WTC11 (cell line): ENCODE measurements around the gene PPAN. TPM values are rescaled to one million over a fixed set of nuclear protein-coding genes. Genes with fewer than 3 reads are reported as not detected.

Source experiments
- ATAC-seq: fragments of 200-7000 bp; cut with Tn5 transposase; 2 replicates; pipeline ENCODE4 v1.10.0; 2021; ENCODE audit warnings: mild to moderate bottlenecking, moderate library complexity
- CTCF ChIA-PET: fragments of 300-600 bp; sonication (Branson Sonifier 250); formaldehyde crosslinking; loops from one replicate; lab custom pipeline; 2021; ENCODE audit warnings: antibody characterized with exemption; lab: Charles Lee
- POLR2A ChIA-PET: fragments of 350-600 bp; sonication (Branson Sonifier 250); formaldehyde crosslinking; loops from one replicate; lab custom pipeline; 2021; ENCODE audit warnings: antibody characterized with exemption; lab: Charles Lee
- DNase-seq: peaks from one replicate; pipeline ENCODE4 v3.0.0; 2021; ENCODE audit warnings: low spot score
- H3K27ac Mint-ChIP-seq: 2 replicates; pipeline ENCODE4 v1.8.0; 2021; ENCODE audit warnings: mixed read lengths
- H3K27me3 Mint-ChIP-seq: 2 replicates; pipeline ENCODE4 v1.8.0; 2021; ENCODE audit warnings: low read depth, mild to moderate bottlenecking, moderate library complexity, mixed read lengths
- H3K36me3 Mint-ChIP-seq: 2 replicates; pipeline ENCODE4 v1.8.0; 2021; ENCODE audit warnings: mixed read lengths
- H3K4me1 Mint-ChIP-seq: 2 replicates; pipeline ENCODE4 v1.8.0; 2022; ENCODE audit warnings: mixed read lengths
- H3K4me3 Mint-ChIP-seq: 2 replicates; pipeline ENCODE4 v1.8.0; 2021; ENCODE audit warnings: mild to moderate bottlenecking, moderate library complexity, mixed read lengths
- H3K9me3 Mint-ChIP-seq: 2 replicates; pipeline ENCODE4 v1.8.0; 2021; ENCODE audit warnings: mixed read lengths
- ARID4B ChIP-seq: sonication (generic); formaldehyde crosslinking; IDR thresholded peaks from 2 replicates; pipeline ENCODE4 v1.8.0; 2023; ENCODE audit warnings: missing genetic modification reagents, mild to moderate bottlenecking, borderline replicate concordance
- ATF3 ChIP-seq: sonication (generic); formaldehyde crosslinking; conservative IDR thresholded peaks from 2 replicates; pipeline ENCODE4 v1.8.1; 2022; ENCODE audit warnings: mild to moderate bottlenecking, missing genetic modification reagents
- ATF6 ChIP-seq: sonication (generic); formaldehyde crosslinking; IDR thresholded peaks from 2 replicates; pipeline ENCODE4 v1.8.1; 2023; ENCODE audit warnings: mild to moderate bottlenecking, missing genetic modification reagents
- CREM ChIP-seq: sonication (generic); formaldehyde crosslinking; IDR thresholded peaks from 2 replicates; pipeline ENCODE4 v1.8.1; 2022; ENCODE audit warnings: mild to moderate bottlenecking, missing genetic modification reagents, moderate library complexity
- CTCF ChIP-seq: fragments of 200-600 bp; IDR thresholded peaks from 2 replicates; pipeline ENCODE4 v1.8.0; 2022; ENCODE audit warnings: antibody characterized with exemption
- E2F5 ChIP-seq: sonication (generic); formaldehyde crosslinking; IDR thresholded peaks from 2 replicates; pipeline ENCODE4 v1.8.1; 2022; ENCODE audit warnings: mild to moderate bottlenecking, moderate library complexity, missing genetic modification reagents
- KAT7 ChIP-seq: sonication (generic); formaldehyde crosslinking; IDR thresholded peaks from 2 replicates; pipeline ENCODE4 v1.8.1; 2023; ENCODE audit warnings: missing genetic modification reagents, mild to moderate bottlenecking, borderline replicate concordance
- MXD4 ChIP-seq: fragments of 250-450 bp; sonication (Bioruptor Pico); IDR thresholded peaks from 2 replicates; pipeline ENCODE4 v1.8.0; 2021; ENCODE audit warnings: mild to moderate bottlenecking, moderate library complexity, borderline replicate concordance
- NR2C2 ChIP-seq: sonication (generic); formaldehyde crosslinking; IDR thresholded peaks from 2 replicates; pipeline ENCODE4 v1.8.0; 2022; ENCODE audit warnings: mild to moderate bottlenecking, missing genetic modification reagents
- PRRX2 ChIP-seq: fragments of 250-450 bp; sonication (Bioruptor Pico); IDR thresholded peaks from 2 replicates; pipeline ENCODE4 v1.8.0; 2021; ENCODE audit warnings: mild to moderate bottlenecking
- SMAD4 ChIP-seq: sonication (generic); formaldehyde crosslinking; IDR thresholded peaks from 2 replicates; pipeline ENCODE4 v1.8.0; 2022; ENCODE audit warnings: mild to moderate bottlenecking, missing genetic modification reagents
- TEAD4 ChIP-seq: sonication (generic); formaldehyde crosslinking; IDR thresholded peaks from 2 replicates; pipeline ENCODE4 v1.8.0; 2022; ENCODE audit warnings: mild to moderate bottlenecking, missing genetic modification reagents
- USF1 ChIP-seq: sonication (generic); formaldehyde crosslinking; IDR thresholded peaks from 2 replicates; pipeline ENCODE4 v1.8.0; 2022; ENCODE audit warnings: mild to moderate bottlenecking, missing genetic modification reagents
- ZMAT4 ChIP-seq: fragments of 250-450 bp; sonication (Bioruptor Pico); IDR thresholded peaks from 2 replicates; pipeline ENCODE4 v1.9.0; 2021; ENCODE audit warnings: mild to moderate bottlenecking
- ZNF232 ChIP-seq: sonication (generic); formaldehyde crosslinking; IDR thresholded peaks from 2 replicates; pipeline ENCODE4 v1.8.0; 2022; ENCODE audit warnings: mild to moderate bottlenecking, missing genetic modification reagents
- ZNF263 ChIP-seq: sonication (generic); formaldehyde crosslinking; IDR thresholded peaks from 2 replicates; pipeline ENCODE4 v1.8.1; 2022; ENCODE audit warnings: low read depth, mild to moderate bottlenecking, moderate library complexity, missing genetic modification reagents
- ZNF396 ChIP-seq: fragments of 250-450 bp; sonication (Bioruptor Pico); IDR thresholded peaks from 2 replicates; pipeline ENCODE4 v1.8.0; 2021; ENCODE audit warnings: mild to moderate bottlenecking, moderate library complexity, borderline replicate concordance
- total RNA-seq: library from RNA; stranded (reverse); gene quantifications from 3 replicates; pipeline ENCODE4 v1.2.3, GENCODE V29; 2021

Gene PPAN
- total RNA-seq, 1 experiment from 2014 or later, result 83.7 TPM

- Mint-ChIP-seq H3K9me3 (no peaks in the 10 kb centered on the region), H3K27ac (no peak overlapping the region), H3K4me3 (no peak overlapping the region), H3K4me1 (peaks cover 11% of the 10 kb centered on the region; the same call in 1 of the 2 replicates), H3K36me3 (peaks cover 20% of the 10 kb centered on the region), H3K27me3 (no peaks in the 10 kb centered on the region)
- DNase-seq (no peak), ATAC-seq (no peak)
- TF ChIP-seq ATF3 (CRISPR knock-in tag) (peak; percentile 75; the same call in 1 of the 2 replicates), ZNF396 (CRISPR knock-in tag) (no peak)
- CTCF ChIA-PET, result no interaction called here
- POLR2A ChIA-PET, result interaction anchor here (0.6 to 1.7 kb wide), 2 partner anchors 10 to 15 kb away, joined by 3 to 7 read pairs; partner anchors contain the start of gene PPAN
Measured at GRCh38 chr19:10116085-10116865, 10.1 kb downstream of the PPAN start.

GRCh38 chr19:10116866-10117616 is 10.9 kb downstream of the PPAN start:
- H3K36me3 Mint-ChIP-seq, result peaks cover 20% of the 10 kb centered on the region
- peak overlapping the region; percentile 3; the same call in 1 of the 2 replicates for H3K4me3 Mint-ChIP-seq

More at GRCh38 chr19:10116866-10117616, 10.9 kb downstream of the PPAN start:
- DNase-seq (no peak), ATAC-seq (no peak)
- H3K27ac Mint-ChIP-seq, result no peak overlapping the region
- H3K9me3 Mint-ChIP-seq, result no peaks in the 10 kb centered on the region
- no peak for TF ChIP-seq SMAD4 (CRISPR knock-in tag)
- TF ChIP-seq USF1 (CRISPR knock-in tag), result no peak
- TF ChIP-seq ATF6 (CRISPR knock-in tag), result no peak
- no peak for TF ChIP-seq PRRX2 (CRISPR knock-in tag)
- TF ChIP-seq ARID4B (CRISPR knock-in tag), result no peak
- no peak for TF ChIP-seq NR2C2
- no peak for TF ChIP-seq CREM (CRISPR knock-in tag)
- no peak for TF ChIP-seq MXD4 (CRISPR knock-in tag)
- no peak for TF ChIP-seq CTCF
- no peak for TF ChIP-seq TEAD4 (CRISPR knock-in tag)
- no peak for TF ChIP-seq ZNF263
- no peak for TF ChIP-seq E2F5
- TF ChIP-seq ZMAT4 (CRISPR knock-in tag), result no peak
- TF ChIP-seq ZNF232 (CRISPR knock-in tag), result no peak
- TF ChIP-seq KAT7 (CRISPR knock-in tag), result no peak
- ChIA-PET POLR2A (no interaction called here), CTCF (no interaction called here)
- H3K4me1 Mint-ChIP-seq, result peaks cover 11% of the 10 kb centered on the region; the same call in 1 of the 2 replicates
- no peaks in the 10 kb centered on the region for H3K27me3 Mint-ChIP-seq
